IMR-90 (cell line): ENCODE data around the gene LEMD3. TPM values are rescaled to one million over a fixed set of nuclear protein-coding genes. Genes with fewer than 3 reads are reported as not detected.

Experiments
- ATAC-seq: fragments of 200-7000 bp; cut with Tn5 transposase; 2 replicates; pipeline ENCODE4 v1.9.1; 2020; ENCODE audit warnings: low read depth, mild to moderate bottlenecking, moderate library complexity
- BruUV-seq: library from RNA; stranded (reverse); fragments of 400-500 nt; replicated peaks from 2 replicates; lab custom pipeline; 2021; lab: Mats Ljungman, UMichigan
- CTCF ChIA-PET: fragments of 300-600 bp; formaldehyde crosslinking; extraction: SDS; loops from one replicate; lab custom pipeline; 2021; ENCODE audit warnings: antibody characterized with exemption; lab: Yijun Ruan, JAX
- POLR2A ChIA-PET: fragments of 300-600 bp; sonication (Branson Sonifier 250); formaldehyde crosslinking; loops from one replicate; lab custom pipeline; 2022; ENCODE audit warnings: antibody characterized with exemption; ENCODE audit not compliant: unreplicated experiment; lab: Charles Lee
- DNase-seq: peaks from one replicate; pipeline ENCODE4 v3.0.0; 2013
- H2AFZ ChIP-seq: replicated peaks from 2 replicates; pipeline ENCODE3; 2013; ENCODE audit warnings: low read length, mild to moderate bottlenecking; ENCODE audit not compliant: poor library complexity
- H2AK5ac ChIP-seq: 2 replicates; pipeline ENCODE4 v1.6.1; 2013; ENCODE audit warnings: low read depth, low read length, inconsistent platforms
- H2AK9ac ChIP-seq: replicated peaks from 2 replicates; pipeline ENCODE3; 2013; ENCODE audit warnings: mild to moderate bottlenecking, low read depth, low read length, moderate library complexity; ENCODE audit not compliant: poor library complexity
- H2BK120ac ChIP-seq: 2 replicates; pipeline ENCODE4 v1.6.1; 2013; ENCODE audit warnings: low read depth, low read length, inconsistent platforms
- H2BK15ac ChIP-seq: 3 replicates; pipeline ENCODE4 v1.6.1; 2013; ENCODE audit warnings: low read depth, low read length, inconsistent platforms
- H2BK20ac ChIP-seq: 2 replicates; pipeline ENCODE4 v1.6.1; 2013; ENCODE audit warnings: low read depth, mild to moderate bottlenecking, inconsistent platforms, low read length, moderate library complexity
- H2BK5ac ChIP-seq: 2 replicates; pipeline ENCODE4 v1.6.1; 2013; ENCODE audit warnings: mild to moderate bottlenecking, low read depth, low read length, inconsistent platforms; ENCODE audit not compliant: poor library complexity, severe bottlenecking
- H3K14ac ChIP-seq: replicated peaks from 2 replicates; pipeline ENCODE4 v1.6.1; 2013; ENCODE audit warnings: low read depth, low read length, inconsistent platforms
- H3K18ac ChIP-seq: 2 replicates; pipeline ENCODE4 v1.6.1; 2013; ENCODE audit warnings: low read depth, low read length, control low read depth
- H3K23ac ChIP-seq: 2 replicates; pipeline ENCODE4 v1.6.1; 2013; ENCODE audit warnings: low read depth, low read length, inconsistent platforms
- H3K27ac ChIP-seq: 2 replicates; pipeline ENCODE4 v1.5.1; 2013; ENCODE audit warnings: mild to moderate bottlenecking, control low read depth, low read length; ENCODE audit not compliant: insufficient read depth
- H3K27me3 ChIP-seq: 2 replicates; pipeline ENCODE4 v1.6.1; 2013; ENCODE audit warnings: low read length; ENCODE audit not compliant: control insufficient read depth, insufficient read depth
- H3K36me3 ChIP-seq: 2 replicates; pipeline ENCODE4 v1.6.1; 2013; ENCODE audit warnings: low read length, mixed read lengths; ENCODE audit not compliant: control insufficient read depth, insufficient read depth
- H3K4ac ChIP-seq: 2 replicates; pipeline ENCODE4 v1.6.1; 2013; ENCODE audit warnings: low read depth, low read length, inconsistent platforms
- H3K4me1 ChIP-seq: 2 replicates; pipeline ENCODE4 v1.6.1; 2013; ENCODE audit warnings: low read length, mixed read lengths; ENCODE audit not compliant: control insufficient read depth, insufficient read depth
- H3K4me2 ChIP-seq: 2 replicates; pipeline ENCODE4 v1.6.1; 2013; ENCODE audit warnings: low read depth, mild to moderate bottlenecking, control low read depth, low read length, moderate library complexity
- H3K4me3 ChIP-seq: 2 replicates; pipeline ENCODE4 v1.5.1; 2013; ENCODE audit warnings: low read depth, mild to moderate bottlenecking, control low read depth, low read length, moderate library complexity; ENCODE audit not compliant: insufficient read depth
- H3K56ac ChIP-seq: 2 replicates; pipeline ENCODE4 v1.6.1; 2013; ENCODE audit warnings: low read length, inconsistent platforms; ENCODE audit not compliant: insufficient read depth; ENCODE audit errors: extremely low read depth
- H3K79me1 ChIP-seq, 2 experiments: 2 replicates each; pipeline ENCODE4 v1.6.1; 2013; ENCODE audit warnings: low read length in 2 of 2, inconsistent platforms in 1 of 2, low read depth in 1 of 2
- H3K9ac ChIP-seq: 2 replicates; pipeline ENCODE4 v1.6.1; 2013; ENCODE audit warnings: low read depth, low read length, control low read depth
- H3K9me1 ChIP-seq: 2 replicates; pipeline ENCODE4 v1.6.1; 2013; ENCODE audit warnings: low read length, inconsistent platforms; ENCODE audit not compliant: insufficient read depth
- H3K9me3 ChIP-seq: 2 replicates; pipeline ENCODE4 v1.6.1; 2013; ENCODE audit warnings: low read length; ENCODE audit not compliant: control insufficient read depth, insufficient read depth
- H4K20me1 ChIP-seq: 2 replicates; pipeline ENCODE4 v1.6.1; 2013; ENCODE audit warnings: low read length, inconsistent platforms; ENCODE audit not compliant: insufficient read depth
- H4K5ac ChIP-seq: 2 replicates; pipeline ENCODE4 v1.6.1; 2013; ENCODE audit warnings: mild to moderate bottlenecking, low read depth, low read length, control low read depth
- H4K8ac ChIP-seq, 2 experiments: 2 replicates each; pipeline ENCODE4 v1.6.1; 2013; ENCODE audit warnings: low read depth in 2 of 2, low read length in 2 of 2, control low read depth in 1 of 2, inconsistent platforms in 1 of 2
- H4K91ac ChIP-seq: 2 replicates; pipeline ENCODE4 v1.6.1; 2013; ENCODE audit warnings: low read depth, low read length, inconsistent platforms; ENCODE audit not compliant: insufficient read depth
- CHD1 ChIP-seq: IDR thresholded peaks from 2 replicates; pipeline ENCODE4 v1.6.1; 2012; ENCODE audit warnings: low read depth, low read length, improper control_type of control experiment
- FOS ChIP-seq: fragments of 150-350 bp; IDR thresholded peaks from 2 replicates; pipeline ENCODE4 v1.6.1; 2016; ENCODE audit warnings: low read depth, low read length
- MAFK ChIP-seq: IDR thresholded peaks from 2 replicates; pipeline ENCODE4 v1.6.1; 2012; ENCODE audit warnings: low read depth, low read length, improper control_type of control experiment
- MXI1 ChIP-seq: IDR thresholded peaks from 2 replicates; pipeline ENCODE4 v1.6.1; 2012; ENCODE audit warnings: low read depth, mild to moderate bottlenecking, low read length, moderate library complexity, borderline replicate concordance
- RCOR1 ChIP-seq: IDR thresholded peaks from 2 replicates; pipeline ENCODE4 v1.6.1; 2012; ENCODE audit warnings: mild to moderate bottlenecking, low read length, improper control_type of control experiment; ENCODE audit not compliant: insufficient replicate concordance
- WGBS, 2 experiments: methylation state at CpG; one replicate each; pipeline versions ENCODE4 v1.1.5 to v1.1.7; 2013; ENCODE audit warnings: missing lambda C conversion rate in 2 of 2; ENCODE audit not compliant: insufficient read length in 1 of 2; ENCODE audit errors: extremely low coverage in 2 of 2; 5-methylcytosine and 5-hydroxymethylcytosine counted together
- dilution Hi-C: fragments of 300-500 bp; cut with HindIII; formaldehyde crosslinking; loops from one replicate; pipeline ENCODE4 v1.14.3; 2018; ENCODE audit warnings: low sequenced_read_pairs; ENCODE audit not compliant: unreplicated experiment
- in situ Hi-C: fragments of 300-500 bp; cut with MboI; formaldehyde crosslinking; loops from 3 replicates; pipeline ENCODE4 v1.14.3; 2019; ENCODE audit warnings: low sequenced_read_pairs, inconsistent platforms, mixed read lengths
- intact Hi-C: fragments of 100-400 bp; cut with micrococcal nuclease; formaldehyde crosslinking; loops from 2 replicates; pipeline ENCODE4 v1.10.0; 2022
- polyA plus RNA-seq, 3 experiments: library from polyadenylated mRNA; depleted of rRNA; stranded (reverse); fragments of >200 nt; gene quantifications; 2 replicates each; pipeline ENCODE4 v1.2.3, GENCODE V29; 2012; ENCODE audit warnings: low replicate concordance in 1 of 3
- total RNA-seq: library from RNA; depleted of rRNA; stranded (reverse); fragments of >200 nt; gene quantifications from 2 replicates; pipeline ENCODE4 v1.2.3, GENCODE V29; 2012
- TF ChIP-seq, protein P1 (sequence below): fragments of 150-350 bp; IDR thresholded peaks from 2 replicates; pipeline ENCODE4 v1.6.1; 2016; ENCODE audit warnings: low read depth, mild to moderate bottlenecking, low read length, moderate library complexity, borderline replicate concordance
- TF ChIP-seq, protein P2 (sequence below): fragments of 150-350 bp; IDR thresholded peaks from 2 replicates; pipeline ENCODE4 v1.6.1; 2017; ENCODE audit warnings: mild to moderate bottlenecking, antibody characterized with exemption, low read length, low read depth

LEMD3 gene
- total and polyA plus RNA-seq, 2 of the 4 experiments (the other 2 are of a cell fraction), result 5.5 to 9.9 TPM

DNA sequence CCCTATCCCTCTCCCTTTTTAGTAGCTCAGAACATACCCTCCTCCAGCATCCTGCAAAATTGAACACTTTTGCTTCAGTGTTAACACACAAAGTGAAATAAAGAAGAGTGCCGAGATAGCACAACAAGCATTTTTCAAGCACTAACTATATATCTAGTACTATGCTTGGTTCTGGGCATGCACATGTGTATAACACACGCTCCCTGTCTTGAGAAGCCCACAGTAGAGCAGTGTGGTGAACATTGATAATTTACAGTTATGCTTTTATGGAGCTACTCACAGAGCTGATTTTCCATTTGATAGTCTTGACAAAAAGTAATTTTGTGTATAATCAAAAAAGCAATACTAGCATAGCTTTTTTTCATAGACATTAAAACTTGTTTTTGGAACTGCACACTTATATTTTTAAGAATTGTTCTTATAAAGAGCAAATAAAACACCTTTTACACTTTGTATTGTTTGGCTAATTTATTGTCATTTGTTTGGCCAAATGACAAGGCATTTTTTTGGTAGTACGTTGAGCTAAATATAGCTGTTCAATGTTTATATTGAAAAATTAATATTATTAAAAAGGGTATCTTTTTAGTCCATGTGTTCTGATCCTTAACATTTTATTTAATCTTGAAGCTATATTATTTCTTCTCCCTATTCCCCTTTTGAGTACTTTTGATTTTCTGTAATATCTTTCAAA is 39.7 kb downstream of the LEMD3 start:
- no CpG with 5 or more reads among the region's 3 CpGs for WGBS, 2 experiments
- dilution Hi-C loops, result no loop called here

More for the DNA sequence above, 39.7 kb downstream of the LEMD3 start:
- Histone ChIP-seq H4K91ac (no peak overlapping the region), H4K5ac (no peak overlapping the region), H3K79me1 (peaks cover 21 to 28% of the 10 kb centered on the region in 2 experiments), H2BK15ac (no peak overlapping the region), H3K9me1 (0 out of 2 replicates have a peak, but pooled peaks cover 3% of the 10 kb centered on the region), H2AK5ac (no peak overlapping the region), H3K4me1 (no peaks in the 10 kb centered on the region; the same call in 1 of the 2 replicates), H2BK5ac (no peak overlapping the region), H3K36me3 (no peaks in the 10 kb centered on the region), H4K20me1 (peaks cover 3% of the 10 kb centered on the region), H3K56ac (no peak overlapping the region), H3K4me2 (no peak overlapping the region), H3K4me3 (no peak overlapping the region), H2BK20ac (no peak overlapping the region), H2AFZ (no peak overlapping the region), H2AK9ac (no peak overlapping the region), H3K14ac (no peak overlapping the region), H3K27me3 (no peaks in the 10 kb centered on the region), H3K27ac (no peak overlapping the region), H3K18ac (no peak overlapping the region), H3K9ac (no peak overlapping the region), H2BK120ac (no peak overlapping the region), H3K4ac (no peak overlapping the region), H4K8ac (no peak overlapping the region), H3K23ac (no peak overlapping the region), H3K9me3 (no peaks in the 10 kb centered on the region)
- in situ Hi-C loops (no loop called here), intact Hi-C loops (no loop called here)
- no TSS peak for BruUV-seq
- CTCF ChIA-PET, result no interaction called here
- no peak for TF ChIP-seq MXI1
- TF ChIP-seq CHD1, result no peak
- TF ChIP-seq, protein P1, sequence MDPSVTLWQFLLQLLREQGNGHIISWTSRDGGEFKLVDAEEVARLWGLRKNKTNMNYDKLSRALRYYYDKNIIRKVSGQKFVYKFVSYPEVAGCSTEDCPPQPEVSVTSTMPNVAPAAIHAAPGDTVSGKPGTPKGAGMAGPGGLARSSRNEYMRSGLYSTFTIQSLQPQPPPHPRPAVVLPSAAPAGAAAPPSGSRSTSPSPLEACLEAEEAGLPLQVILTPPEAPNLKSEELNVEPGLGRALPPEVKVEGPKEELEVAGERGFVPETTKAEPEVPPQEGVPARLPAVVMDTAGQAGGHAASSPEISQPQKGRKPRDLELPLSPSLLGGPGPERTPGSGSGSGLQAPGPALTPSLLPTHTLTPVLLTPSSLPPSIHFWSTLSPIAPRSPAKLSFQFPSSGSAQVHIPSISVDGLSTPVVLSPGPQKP, result no peak
- no peak for TF ChIP-seq FOS
- no peak for TF ChIP-seq RCOR1
- TF ChIP-seq MAFK, result no peak
- TF ChIP-seq, protein P2, sequence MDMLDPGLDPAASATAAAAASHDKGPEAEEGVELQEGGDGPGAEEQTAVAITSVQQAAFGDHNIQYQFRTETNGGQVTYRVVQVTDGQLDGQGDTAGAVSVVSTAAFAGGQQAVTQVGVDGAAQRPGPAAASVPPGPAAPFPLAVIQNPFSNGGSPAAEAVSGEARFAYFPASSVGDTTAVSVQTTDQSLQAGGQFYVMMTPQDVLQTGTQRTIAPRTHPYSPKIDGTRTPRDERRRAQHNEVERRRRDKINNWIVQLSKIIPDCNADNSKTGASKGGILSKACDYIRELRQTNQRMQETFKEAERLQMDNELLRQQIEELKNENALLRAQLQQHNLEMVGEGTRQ, result no peak
- DNase-seq (no peak), ATAC-seq (no peak)
- POLR2A ChIA-PET, result no interaction called here
